Astrocyte (in vitro differentiated cells and primary cell): ENCODE data around the gene MAP1A.

Experiments used
- CTCF ChIP-seq: IDR thresholded peaks from 2 replicates; pipeline ENCODE4 v1.5.1; 2011; ENCODE audit warnings: low read depth, mild to moderate bottlenecking, inconsistent platforms, low read length, moderate library complexity; ENCODE audit not compliant: insufficient read depth
- EZH2 ChIP-seq: IDR thresholded peaks from 2 replicates; pipeline ENCODE4 v1.6.1; 2012; ENCODE audit warnings: mild to moderate bottlenecking, low read length, inconsistent platforms; ENCODE audit not compliant: insufficient read depth

- TF ChIP-seq CTCF = no peak
- no peak for TF ChIP-seq EZH2
These were observed 4.0 kb downstream of the MAP1A start for GRCh38 chr15:43521419-43521818.
